ENCODE results near the gene BCHE.

DNA sequence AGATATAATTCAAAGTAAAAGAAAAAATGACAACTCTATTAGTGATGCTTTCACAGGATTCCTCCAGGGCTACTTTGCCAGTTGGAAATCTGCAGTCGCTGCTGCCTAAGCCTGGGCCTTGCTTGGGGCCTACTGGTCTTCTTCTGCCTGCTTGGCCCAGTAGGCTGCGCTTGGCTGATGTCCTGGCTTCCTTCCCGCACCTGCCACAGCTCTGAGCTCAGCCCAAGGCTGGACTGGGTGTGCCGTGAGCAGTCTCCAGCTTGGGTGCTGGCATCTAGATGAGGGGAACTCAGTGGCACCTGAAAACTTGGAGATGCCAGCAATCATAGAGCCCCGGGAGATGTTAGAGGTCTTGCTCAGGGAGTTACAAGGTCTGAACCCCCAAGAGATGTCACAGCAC is 108.3 kb downstream of the BCHE start:
- TF ChIP-seq EZH2 (IDR thresholded peaks at IDR 0.05) (no peak), POLR2AphosphoS5 (IDR thresholded peaks at IDR 0.05; ENCODE audit: borderline replicate concordance, low read depth, low read length) (no peak), FOXP2 (optimal IDR thresholded peaks at IDR 0.05; ENCODE audit: control extremely low read depth, extremely low read length, insufficient read depth) (no peak)

All from SK-N-MC (cell line).